ENCODE data around the gene ADH5. TPM values are rescaled to one million over a fixed set of nuclear protein-coding genes. Genes with fewer than 3 reads are reported as not detected.

ADH5 gene
- total and polyA plus RNA-seq, 9 of the 15 experiments (the other 6 are each of a cell fraction or from before 2014, with no cell fraction given), result 115 to 310 (median 200) TPM

DNA sequence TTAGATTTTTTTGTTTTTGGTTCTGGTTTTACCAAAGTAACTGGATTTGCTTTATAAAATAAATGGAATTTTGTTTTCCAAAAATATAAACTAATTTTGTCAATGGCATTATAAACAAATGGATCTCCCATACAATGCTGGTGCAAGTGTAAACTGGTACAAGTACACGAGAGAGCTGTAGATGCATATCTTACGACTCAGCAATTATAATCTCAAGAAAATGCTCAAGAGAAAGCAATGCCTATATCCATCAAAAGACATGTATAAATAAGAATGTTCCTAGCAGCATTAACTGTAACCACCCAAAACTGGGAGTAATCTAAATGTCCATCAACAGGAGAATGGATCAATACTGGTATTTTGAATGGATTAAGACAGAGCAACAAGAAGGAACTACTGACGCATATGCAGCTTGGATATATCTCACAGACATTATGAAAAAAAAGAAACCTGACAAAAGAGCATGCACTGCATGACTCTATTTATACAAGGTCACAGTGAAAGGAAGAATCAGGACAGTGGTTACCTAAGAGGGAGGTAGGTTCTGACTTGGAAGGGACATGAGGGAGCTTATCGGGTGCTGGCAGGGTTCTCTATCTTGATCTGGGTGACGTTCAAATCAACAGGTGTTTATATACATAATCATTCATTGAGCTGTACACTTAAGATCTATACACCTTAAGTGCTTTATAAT is 9.5 kb downstream of the ADH5 start (continued):
- no peak for TF ChIP-seq HMGXB4 (CRISPR knock-in tag; IDR thresholded peaks at IDR 0.05)
- peak; percentile 83 for TF ChIP-seq ZNF316 (IDR thresholded peaks at IDR 0.05)
- no peak for TF ChIP-seq FIP1L1 (IDR thresholded peaks at IDR 0.05; ENCODE audit: low read depth, low read length, poor library complexity, severe bottlenecking)
- TF ChIP-seq, protein P1, sequence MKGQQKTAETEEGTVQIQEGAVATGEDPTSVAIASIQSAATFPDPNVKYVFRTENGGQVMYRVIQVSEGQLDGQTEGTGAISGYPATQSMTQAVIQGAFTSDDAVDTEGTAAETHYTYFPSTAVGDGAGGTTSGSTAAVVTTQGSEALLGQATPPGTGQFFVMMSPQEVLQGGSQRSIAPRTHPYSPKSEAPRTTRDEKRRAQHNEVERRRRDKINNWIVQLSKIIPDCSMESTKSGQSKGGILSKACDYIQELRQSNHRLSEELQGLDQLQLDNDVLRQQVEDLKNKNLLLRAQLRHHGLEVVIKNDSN (CRISPR knock-in tag; IDR thresholded peaks at IDR 0.05), result no peak
- TF ChIP-seq, protein P2, sequence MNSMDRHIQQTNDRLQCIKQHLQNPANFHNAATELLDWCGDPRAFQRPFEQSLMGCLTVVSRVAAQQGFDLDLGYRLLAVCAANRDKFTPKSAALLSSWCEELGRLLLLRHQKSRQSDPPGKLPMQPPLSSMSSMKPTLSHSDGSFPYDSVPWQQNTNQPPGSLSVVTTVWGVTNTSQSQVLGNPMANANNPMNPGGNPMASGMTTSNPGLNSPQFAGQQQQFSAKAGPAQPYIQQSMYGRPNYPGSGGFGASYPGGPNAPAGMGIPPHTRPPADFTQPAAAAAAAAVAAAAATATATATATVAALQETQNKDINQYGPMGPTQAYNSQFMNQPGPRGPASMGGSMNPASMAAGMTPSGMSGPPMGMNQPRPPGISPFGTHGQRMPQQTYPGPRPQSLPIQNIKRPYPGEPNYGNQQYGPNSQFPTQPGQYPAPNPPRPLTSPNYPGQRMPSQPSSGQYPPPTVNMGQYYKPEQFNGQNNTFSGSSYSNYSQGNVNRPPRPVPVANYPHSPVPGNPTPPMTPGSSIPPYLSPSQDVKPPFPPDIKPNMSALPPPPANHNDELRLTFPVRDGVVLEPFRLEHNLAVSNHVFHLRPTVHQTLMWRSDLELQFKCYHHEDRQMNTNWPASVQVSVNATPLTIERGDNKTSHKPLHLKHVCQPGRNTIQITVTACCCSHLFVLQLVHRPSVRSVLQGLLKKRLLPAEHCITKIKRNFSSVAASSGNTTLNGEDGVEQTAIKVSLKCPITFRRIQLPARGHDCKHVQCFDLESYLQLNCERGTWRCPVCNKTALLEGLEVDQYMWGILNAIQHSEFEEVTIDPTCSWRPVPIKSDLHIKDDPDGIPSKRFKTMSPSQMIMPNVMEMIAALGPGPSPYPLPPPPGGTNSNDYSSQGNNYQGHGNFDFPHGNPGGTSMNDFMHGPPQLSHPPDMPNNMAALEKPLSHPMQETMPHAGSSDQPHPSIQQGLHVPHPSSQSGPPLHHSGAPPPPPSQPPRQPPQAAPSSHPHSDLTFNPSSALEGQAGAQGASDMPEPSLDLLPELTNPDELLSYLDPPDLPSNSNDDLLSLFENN (IDR thresholded peaks at IDR 0.05; ENCODE audit: low read depth in 2 of 2, low read length in 2 of 2), result no peak
- TF ChIP-seq, protein P3, sequence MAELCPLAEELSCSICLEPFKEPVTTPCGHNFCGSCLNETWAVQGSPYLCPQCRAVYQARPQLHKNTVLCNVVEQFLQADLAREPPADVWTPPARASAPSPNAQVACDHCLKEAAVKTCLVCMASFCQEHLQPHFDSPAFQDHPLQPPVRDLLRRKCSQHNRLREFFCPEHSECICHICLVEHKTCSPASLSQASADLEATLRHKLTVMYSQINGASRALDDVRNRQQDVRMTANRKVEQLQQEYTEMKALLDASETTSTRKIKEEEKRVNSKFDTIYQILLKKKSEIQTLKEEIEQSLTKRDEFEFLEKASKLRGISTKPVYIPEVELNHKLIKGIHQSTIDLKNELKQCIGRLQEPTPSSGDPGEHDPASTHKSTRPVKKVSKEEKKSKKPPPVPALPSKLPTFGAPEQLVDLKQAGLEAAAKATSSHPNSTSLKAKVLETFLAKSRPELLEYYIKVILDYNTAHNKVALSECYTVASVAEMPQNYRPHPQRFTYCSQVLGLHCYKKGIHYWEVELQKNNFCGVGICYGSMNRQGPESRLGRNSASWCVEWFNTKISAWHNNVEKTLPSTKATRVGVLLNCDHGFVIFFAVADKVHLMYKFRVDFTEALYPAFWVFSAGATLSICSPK (IDR thresholded peaks at IDR 0.05; ENCODE audit: borderline replicate concordance), result no peak
- TF ChIP-seq NR2F6 (CRISPR knock-in tag; IDR thresholded peaks at IDR 0.05), result no peak
- TF ChIP-seq SREBF2 (CRISPR knock-in tag; IDR thresholded peaks at IDR 0.05), result no peak
- TF ChIP-seq C11orf30 (IDR thresholded peaks at IDR 0.05; ENCODE audit: low read depth), result peak; percentile 81
- no peak for TF ChIP-seq ZNF431 (CRISPR knock-in tag; IDR thresholded peaks at IDR 0.05)
- no peak for TF ChIP-seq MTA3 (IDR thresholded peaks at IDR 0.05; ENCODE audit: borderline replicate concordance)
- no peak for TF ChIP-seq ZNF444 (CRISPR knock-in tag; IDR thresholded peaks at IDR 0.05)
- TF ChIP-seq, protein P4, sequence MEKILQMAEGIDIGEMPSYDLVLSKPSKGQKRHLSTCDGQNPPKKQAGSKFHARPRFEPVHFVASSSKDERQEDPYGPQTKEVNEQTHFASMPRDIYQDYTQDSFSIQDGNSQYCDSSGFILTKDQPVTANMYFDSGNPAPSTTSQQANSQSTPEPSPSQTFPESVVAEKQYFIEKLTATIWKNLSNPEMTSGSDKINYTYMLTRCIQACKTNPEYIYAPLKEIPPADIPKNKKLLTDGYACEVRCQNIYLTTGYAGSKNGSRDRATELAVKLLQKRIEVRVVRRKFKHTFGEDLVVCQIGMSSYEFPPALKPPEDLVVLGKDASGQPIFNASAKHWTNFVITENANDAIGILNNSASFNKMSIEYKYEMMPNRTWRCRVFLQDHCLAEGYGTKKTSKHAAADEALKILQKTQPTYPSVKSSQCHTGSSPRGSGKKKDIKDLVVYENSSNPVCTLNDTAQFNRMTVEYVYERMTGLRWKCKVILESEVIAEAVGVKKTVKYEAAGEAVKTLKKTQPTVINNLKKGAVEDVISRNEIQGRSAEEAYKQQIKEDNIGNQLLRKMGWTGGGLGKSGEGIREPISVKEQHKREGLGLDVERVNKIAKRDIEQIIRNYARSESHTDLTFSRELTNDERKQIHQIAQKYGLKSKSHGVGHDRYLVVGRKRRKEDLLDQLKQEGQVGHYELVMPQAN (IDR thresholded peaks at IDR 0.05; ENCODE audit: borderline replicate concordance), result no peak
- TF ChIP-seq ZFP1 (CRISPR knock-in tag; IDR thresholded peaks at IDR 0.05), result no peak
- no peak for TF ChIP-seq PCBP2 (IDR thresholded peaks at IDR 0.05; ENCODE audit: low read depth, low read length, poor library complexity, severe bottlenecking)
- TF ChIP-seq, protein P5, sequence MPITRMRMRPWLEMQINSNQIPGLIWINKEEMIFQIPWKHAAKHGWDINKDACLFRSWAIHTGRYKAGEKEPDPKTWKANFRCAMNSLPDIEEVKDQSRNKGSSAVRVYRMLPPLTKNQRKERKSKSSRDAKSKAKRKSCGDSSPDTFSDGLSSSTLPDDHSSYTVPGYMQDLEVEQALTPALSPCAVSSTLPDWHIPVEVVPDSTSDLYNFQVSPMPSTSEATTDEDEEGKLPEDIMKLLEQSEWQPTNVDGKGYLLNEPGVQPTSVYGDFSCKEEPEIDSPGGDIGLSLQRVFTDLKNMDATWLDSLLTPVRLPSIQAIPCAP (CRISPR knock-in tag; IDR thresholded peaks at IDR 0.05; ENCODE audit: borderline replicate concordance), result no peak
